Right atrium auricular region (tissue), 2 donors: Measurements from ENCODE around the gene VPS13A. TPM values are rescaled to one million over a fixed set of nuclear protein-coding genes. Genes with fewer than 3 reads are reported as not detected.

Source experiments
- DNase-seq: peaks from one replicate; pipeline ENCODE4 v3.0.0-alpha.2; 2019; ENCODE audit warnings: low spot score
- H3K27ac ChIP-seq, 2 donors: fragments of 200-600 bp; sonication (generic); 1 replicate in 1 of 2; 2 replicates in 1 of 2; pipeline ENCODE4 v1.5.1; 2016 to 2019
- H3K27me3 ChIP-seq, 2 donors: fragments of 200-600 bp; sonication (generic); one replicate each; pipeline versions ENCODE4 v1.5.1 to v1.6.0; 2017 to 2019
- H3K36me3 ChIP-seq: fragments of 200-600 bp; sonication (generic); one replicate; pipeline ENCODE4 v1.5.1; 2016
- H3K4me1 ChIP-seq, 2 donors: fragments of 200-600 bp; sonication (generic); one replicate each; pipeline versions ENCODE4 v1.5.1 to v1.6.0; 2017 to 2019
- H3K4me3 ChIP-seq, 2 donors: fragments of 200-600 bp; sonication (generic); 1 replicate in 1 of 2; 2 replicates in 1 of 2; pipeline ENCODE4 v1.5.1; 2017 to 2019; ENCODE audit warnings: mild to moderate bottlenecking in 1 of 2, moderate library complexity in 1 of 2
- H3K9me3 ChIP-seq, 2 donors: fragments of 200-600 bp; sonication (generic); one replicate each; pipeline ENCODE4 v1.5.1; 2019
- CTCF ChIP-seq, 2 donors: fragments of 200-600 bp; sonication (generic); IDR thresholded peaks; one replicate each; pipeline ENCODE4 v1.5.1; 2019; ENCODE audit warnings: antibody characterized with exemption in 2 of 2
- total RNA-seq, 2 donors: library from RNA; depleted of rRNA; stranded (reverse); fragments of >200 nt; gene quantifications; one replicate each; pipeline ENCODE4 v1.1.0, GENCODE V29; 2016

VPS13A gene
- total RNA-seq, 2 donors from 2014 or later: 29.5 to 43.8 TPM

GRCh38 chr9:77161966-77162365 is 15.4 kb upstream of the VPS13A start:
- H3K27me3 ChIP-seq: no peaks in the 10 kb centered on the region
- TF ChIP-seq CTCF (IDR thresholded peaks at IDR 0.05): no peak
- H3K4me1 ChIP-seq: peaks cover 0 to 6% of the 10 kb centered on the region in 2 donors
- H3K36me3 ChIP-seq: no peaks in the 10 kb centered on the region
- no peak for DNase-seq
- H3K27ac ChIP-seq: no peak overlapping the region
- H3K4me3 ChIP-seq: no peak overlapping the region
- no peaks in the 10 kb centered on the region for H3K9me3 ChIP-seq

- Histone ChIP-seq H3K36me3 (no peaks in the 10 kb centered on the region), H3K4me1 (peaks cover 0 to 6% of the 10 kb centered on the region in 2 donors), H3K9me3 (no peaks in the 10 kb centered on the region), H3K27me3 (no peaks in the 10 kb centered on the region), H3K4me3 (no peak overlapping the region), H3K27ac (no peak overlapping the region)
- TF ChIP-seq CTCF (IDR thresholded peaks at IDR 0.05): no peak
- DNase-seq: no peak
Observed at GRCh38 chr9:77162366-77162765, 15.0 kb upstream of the VPS13A start.

DNA sequence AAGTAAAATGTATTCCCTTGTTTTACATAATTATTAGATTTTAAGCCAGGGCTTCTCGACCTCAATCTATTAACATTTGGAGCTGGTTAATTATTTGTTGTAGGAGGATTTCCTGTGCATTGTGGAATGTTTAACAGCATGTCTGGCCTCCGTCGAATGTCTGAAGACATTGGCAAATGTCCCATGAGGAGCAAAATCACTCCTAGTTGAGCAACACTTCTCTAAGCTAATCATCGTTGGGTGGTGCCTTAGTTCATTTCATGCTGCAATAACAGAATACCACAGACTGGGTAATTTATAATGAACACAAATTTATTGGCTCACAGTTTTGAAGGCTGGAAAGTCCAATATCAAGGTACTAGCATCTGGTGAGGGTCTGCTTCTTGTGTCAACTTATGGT is 13.4 kb upstream of the VPS13A start:
- peaks cover 0 to 6% of the 10 kb centered on the region in 2 donors for H3K4me1 ChIP-seq
- TF ChIP-seq CTCF (IDR thresholded peaks at IDR 0.05): no peak
- H3K27me3 ChIP-seq: no peaks in the 10 kb centered on the region
- DNase-seq: no peak
- no peak overlapping the region for H3K4me3 ChIP-seq
- peak overlapping the region in 1 of 2 donors; percentile 13 for H3K27ac ChIP-seq
- H3K36me3 ChIP-seq: no peaks in the 10 kb centered on the region
- no peaks in the 10 kb centered on the region for H3K9me3 ChIP-seq

DNA sequence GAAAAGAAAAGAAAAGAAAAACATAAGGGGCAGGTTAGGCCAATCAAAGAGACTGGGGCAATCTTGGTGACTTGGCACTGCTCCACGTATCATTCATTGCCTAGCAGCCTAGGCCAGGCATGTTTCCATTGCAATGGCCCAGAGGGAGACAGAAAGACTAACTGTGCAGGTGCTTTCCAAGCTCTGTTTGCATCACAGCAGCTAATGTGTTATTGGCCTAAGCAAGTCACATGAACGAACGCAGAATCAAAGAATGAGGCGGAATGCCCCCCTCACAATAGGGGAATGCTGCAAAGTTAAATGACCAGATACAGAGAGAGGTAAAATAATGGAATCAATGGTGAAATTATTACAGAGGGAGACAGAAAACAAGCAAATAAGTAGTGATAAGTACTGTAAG is 11.1 kb upstream of the VPS13A start:
- no peak overlapping the region for H3K4me3 ChIP-seq
- no peaks in the 10 kb centered on the region for H3K9me3 ChIP-seq
- peaks cover 0 to 8% of the 10 kb centered on the region in 2 donors for H3K4me1 ChIP-seq
- H3K36me3 ChIP-seq: no peaks in the 10 kb centered on the region
- DNase-seq: no peak
- no peak for TF ChIP-seq CTCF (IDR thresholded peaks at IDR 0.05)
- no peaks in the 10 kb centered on the region for H3K27me3 ChIP-seq
- H3K27ac ChIP-seq: no peak overlapping the region

- peak overlapping the region; percentile 59 to 75 for H3K27ac ChIP-seq
- H3K36me3 ChIP-seq: no peaks in the 10 kb centered on the region
- no peak overlapping the region for H3K4me3 ChIP-seq
- H3K27me3 ChIP-seq: no peaks in the 10 kb centered on the region
- DNase-seq: no peak
- H3K4me1 ChIP-seq: peaks cover 0 to 8% of the 10 kb centered on the region in 2 donors
- TF ChIP-seq CTCF (IDR thresholded peaks at IDR 0.05): no peak
- H3K9me3 ChIP-seq: no peaks in the 10 kb centered on the region
Observed at GRCh38 chr9:77170991-77171699, 6.2 kb upstream of the VPS13A start.

- no peaks in the 10 kb centered on the region for H3K27me3 ChIP-seq
- no peak overlapping the region for H3K4me3 ChIP-seq
- H3K9me3 ChIP-seq: no peaks in the 10 kb centered on the region
- no peaks in the 10 kb centered on the region for H3K36me3 ChIP-seq
- no peak for TF ChIP-seq CTCF (IDR thresholded peaks at IDR 0.05)
- DNase-seq: no peak
- H3K4me1 ChIP-seq: peaks cover 0 to 26% of the 10 kb centered on the region in 2 donors
- H3K27ac ChIP-seq: no peak overlapping the region
Observed at GRCh38 chr9:77175151-77175550, 2.2 kb upstream of the VPS13A start.
